GM12801 (cell line): ENCODE data around the gene HDAC5.

Experiments used
- TF ChIP-seq, protein P1 (sequence below): IDR thresholded peaks from one replicate; pipeline ENCODE4 v1.5.1; 2011; ENCODE audit warnings: control low read depth; ENCODE audit not compliant: insufficient read length; ENCODE audit errors: extremely low read depth

The HDAC5 gene

DNA sequence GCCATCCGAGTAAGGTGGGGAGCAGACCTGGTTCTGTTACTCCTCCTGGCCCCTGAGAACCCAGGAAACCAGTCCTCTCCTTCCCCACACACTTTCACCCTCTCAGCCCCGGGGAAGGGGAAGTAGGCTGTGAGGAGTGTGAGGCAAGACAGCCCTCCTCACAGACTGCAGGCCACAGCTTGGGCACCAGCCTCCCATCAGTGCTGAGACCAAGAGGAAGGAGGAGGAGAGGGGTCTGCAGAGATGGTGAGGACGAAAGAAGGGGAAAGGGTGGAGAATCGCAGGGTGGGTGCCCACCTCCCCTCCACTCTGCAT, 45.9 kb downstream of the HDAC5 start:
- TF ChIP-seq, protein P1, sequence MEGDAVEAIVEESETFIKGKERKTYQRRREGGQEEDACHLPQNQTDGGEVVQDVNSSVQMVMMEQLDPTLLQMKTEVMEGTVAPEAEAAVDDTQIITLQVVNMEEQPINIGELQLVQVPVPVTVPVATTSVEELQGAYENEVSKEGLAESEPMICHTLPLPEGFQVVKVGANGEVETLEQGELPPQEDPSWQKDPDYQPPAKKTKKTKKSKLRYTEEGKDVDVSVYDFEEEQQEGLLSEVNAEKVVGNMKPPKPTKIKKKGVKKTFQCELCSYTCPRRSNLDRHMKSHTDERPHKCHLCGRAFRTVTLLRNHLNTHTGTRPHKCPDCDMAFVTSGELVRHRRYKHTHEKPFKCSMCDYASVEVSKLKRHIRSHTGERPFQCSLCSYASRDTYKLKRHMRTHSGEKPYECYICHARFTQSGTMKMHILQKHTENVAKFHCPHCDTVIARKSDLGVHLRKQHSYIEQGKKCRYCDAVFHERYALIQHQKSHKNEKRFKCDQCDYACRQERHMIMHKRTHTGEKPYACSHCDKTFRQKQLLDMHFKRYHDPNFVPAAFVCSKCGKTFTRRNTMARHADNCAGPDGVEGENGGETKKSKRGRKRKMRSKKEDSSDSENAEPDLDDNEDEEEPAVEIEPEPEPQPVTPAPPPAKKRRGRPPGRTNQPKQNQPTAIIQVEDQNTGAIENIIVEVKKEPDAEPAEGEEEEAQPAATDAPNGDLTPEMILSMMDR = no peak

DNA sequence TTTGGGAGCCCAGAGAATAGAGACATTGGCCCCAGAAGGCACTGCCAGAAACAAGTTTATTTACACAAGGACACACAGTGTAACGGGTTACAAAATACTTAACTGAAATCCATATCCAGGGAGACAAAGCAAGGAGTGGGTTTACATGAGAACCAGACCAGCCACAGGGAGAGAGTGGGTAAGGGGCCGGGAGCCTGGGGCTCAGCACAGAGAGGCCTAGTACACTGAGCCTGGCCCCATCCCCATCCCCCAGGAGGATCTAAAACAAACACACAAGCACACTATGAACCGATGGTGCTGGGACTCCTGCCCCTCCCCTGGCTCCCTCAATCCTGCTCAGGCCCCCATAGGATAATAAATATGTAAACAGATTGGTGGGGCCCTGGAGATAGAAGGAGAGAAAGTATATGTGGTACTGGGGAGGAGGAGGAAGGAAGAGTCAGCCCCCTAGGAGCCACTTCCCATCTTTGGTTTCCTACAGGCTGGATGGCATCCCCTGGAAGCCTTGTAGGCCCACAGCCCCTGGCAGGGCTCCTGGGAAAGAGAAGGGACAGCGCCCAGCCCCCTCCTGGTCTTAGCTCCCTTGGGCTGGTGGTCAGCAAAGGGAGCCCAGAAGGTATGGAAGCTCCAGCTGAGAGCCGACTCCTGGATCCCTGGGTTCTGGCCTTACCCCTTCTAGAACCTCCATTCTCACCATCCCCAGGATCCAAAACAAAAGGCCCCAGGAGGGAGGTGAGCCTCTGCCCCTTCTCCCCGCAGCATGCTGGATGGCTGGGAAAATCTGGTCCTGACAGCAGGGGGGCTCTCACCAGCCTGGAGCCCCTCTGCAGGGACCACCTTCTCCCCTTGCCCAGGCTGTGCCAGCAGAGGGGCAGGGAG, 46.5 kb downstream of the HDAC5 start:
- TF ChIP-seq, protein P1 = no peak

DNA sequence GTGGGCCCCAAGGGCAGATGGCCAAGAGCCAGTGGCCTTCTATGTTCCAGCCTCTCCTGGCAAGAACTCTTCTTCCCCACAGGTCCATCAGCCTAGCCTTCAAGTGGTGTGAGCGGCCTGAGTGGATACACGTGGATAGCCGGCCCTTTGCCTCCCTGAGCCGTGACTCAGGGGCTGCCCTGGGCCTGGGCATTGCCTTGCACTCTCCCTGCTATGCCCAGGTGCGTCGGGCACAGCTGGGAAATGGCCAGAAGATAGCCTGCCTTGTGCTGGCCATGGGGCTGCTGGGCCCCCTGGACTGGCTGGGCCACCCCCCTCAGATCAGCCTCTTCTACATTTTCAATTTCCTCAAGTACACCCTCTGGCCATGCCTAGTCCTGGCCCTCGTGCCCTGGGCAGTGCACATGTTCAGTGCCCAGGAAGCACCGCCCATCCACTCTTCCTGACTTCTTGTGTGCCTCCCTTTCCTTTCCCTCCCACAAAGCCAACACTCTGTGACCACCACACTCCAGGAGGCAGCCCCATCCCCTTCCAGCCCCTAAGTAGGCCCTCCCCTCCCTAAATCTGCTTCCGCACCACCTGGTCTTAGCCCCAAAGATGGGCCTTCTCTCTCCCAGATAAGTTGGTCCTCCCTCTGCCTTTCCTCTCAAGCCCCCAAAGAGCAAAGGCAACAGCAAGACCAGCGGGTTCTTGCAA, 47.7 kb downstream of the HDAC5 start:
- TF ChIP-seq, protein P1 = no peak

DNA sequence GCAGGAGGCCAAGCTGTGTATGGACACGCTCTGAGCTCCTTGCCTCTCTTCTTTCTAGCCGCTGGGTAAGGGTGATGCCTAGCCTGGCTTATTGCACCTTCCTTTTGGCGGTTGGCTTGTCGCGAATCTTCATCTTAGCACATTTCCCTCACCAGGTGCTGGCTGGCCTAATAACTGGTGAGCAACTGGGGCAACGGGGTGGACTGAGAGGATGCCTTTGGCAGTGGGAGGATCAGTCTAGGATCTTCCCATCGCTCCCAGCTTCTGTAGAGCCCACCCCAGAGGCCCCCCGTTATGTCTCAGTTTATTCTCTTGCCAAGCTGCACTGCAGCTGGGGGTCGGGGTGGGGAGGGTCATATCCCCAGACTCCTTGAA, 48.5 kb downstream of the HDAC5 start:
- TF ChIP-seq, protein P1 = no peak

DNA sequence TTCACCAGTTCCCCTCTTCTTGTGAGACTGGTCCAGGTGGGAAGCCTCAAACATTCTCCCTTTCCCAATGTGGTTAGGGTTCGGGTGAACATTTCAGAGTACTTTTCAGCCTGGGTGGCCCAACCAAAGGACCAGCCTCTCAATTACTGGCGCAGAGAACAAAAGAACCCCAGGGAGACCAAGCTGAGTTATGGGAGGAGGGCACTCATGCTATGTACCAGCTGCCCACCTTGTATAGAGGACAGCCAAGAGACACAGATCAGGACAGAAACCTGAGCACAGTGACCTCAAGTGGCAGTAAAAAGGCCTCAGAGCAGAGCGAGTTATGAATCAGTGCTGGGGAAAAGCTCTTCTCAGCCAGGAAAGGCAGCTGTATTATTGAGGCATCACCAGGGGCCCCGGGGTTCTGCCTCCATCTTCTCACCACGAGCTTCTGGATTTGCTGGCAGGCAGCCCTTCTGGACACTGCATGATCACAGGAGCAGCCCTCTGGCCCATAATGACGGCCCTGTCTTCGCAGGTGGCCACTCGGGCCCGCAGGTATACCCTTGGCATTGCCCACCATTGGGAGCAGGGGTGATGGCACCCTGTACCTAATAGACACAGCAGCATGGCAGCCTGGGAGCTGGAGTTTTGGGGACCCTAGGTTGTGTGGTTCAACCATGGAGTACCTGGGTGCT, 49.1 kb downstream of the HDAC5 start:
- TF ChIP-seq, protein P1 = no peak

DNA sequence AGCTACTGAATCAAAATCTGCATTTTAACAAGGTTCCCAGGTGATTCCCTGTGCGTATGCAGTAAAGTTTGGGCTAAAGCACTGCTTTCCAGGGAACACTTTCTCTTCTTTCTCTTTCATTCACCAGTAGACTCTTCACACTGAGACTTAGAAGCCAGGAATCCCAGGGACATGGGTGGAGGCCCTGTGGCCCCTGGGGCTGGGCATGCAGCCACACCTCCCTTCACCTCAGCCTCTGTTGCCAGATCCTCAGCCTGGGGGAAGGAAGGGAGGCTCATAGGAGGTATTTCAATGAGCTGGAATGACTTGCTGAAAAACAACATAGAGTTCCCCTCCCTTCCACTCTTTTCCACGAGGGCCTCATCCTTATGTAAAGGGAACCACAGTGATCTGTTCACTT, 51.7 kb downstream of the HDAC5 start:
- TF ChIP-seq, protein P1 = no peak

DNA sequence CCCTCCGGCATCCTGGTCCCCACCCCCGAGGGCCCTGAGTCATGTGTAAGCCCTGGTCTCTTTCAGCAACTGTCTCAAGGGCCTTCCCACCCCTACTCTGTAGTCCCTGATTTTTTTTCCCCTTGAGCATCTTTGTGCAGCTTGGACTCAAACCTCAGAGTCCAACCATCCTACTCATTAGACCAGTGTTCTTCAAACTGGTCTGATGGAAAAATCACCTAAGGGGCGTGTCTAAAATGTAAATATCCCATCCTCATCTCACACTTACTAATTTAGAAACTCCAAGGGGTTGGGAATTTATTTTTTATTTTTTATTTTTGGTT, 52.3 kb downstream of the HDAC5 start:
- TF ChIP-seq, protein P1 = no peak
